ENCODE results near the gene AMOTL2.

GRCh38 chr3:134404366-134404885 lies 30.2 kb upstream of the AMOTL2 start:
- TF ChIP-seq CTCF (conservative IDR thresholded peaks at IDR 0.05; ENCODE audit: low read depth in 2 of 2) (no peak), EZH2 (IDR thresholded peaks at IDR 0.05; ENCODE audit: low read depth, unreplicated experiment) (no peak), CREB1 (CRISPR knock-in tag; IDR thresholded peaks at IDR 0.05; ENCODE audit: low read depth) (no peak)
